ENCODE measurements around the gene CXorf49.

DNA sequence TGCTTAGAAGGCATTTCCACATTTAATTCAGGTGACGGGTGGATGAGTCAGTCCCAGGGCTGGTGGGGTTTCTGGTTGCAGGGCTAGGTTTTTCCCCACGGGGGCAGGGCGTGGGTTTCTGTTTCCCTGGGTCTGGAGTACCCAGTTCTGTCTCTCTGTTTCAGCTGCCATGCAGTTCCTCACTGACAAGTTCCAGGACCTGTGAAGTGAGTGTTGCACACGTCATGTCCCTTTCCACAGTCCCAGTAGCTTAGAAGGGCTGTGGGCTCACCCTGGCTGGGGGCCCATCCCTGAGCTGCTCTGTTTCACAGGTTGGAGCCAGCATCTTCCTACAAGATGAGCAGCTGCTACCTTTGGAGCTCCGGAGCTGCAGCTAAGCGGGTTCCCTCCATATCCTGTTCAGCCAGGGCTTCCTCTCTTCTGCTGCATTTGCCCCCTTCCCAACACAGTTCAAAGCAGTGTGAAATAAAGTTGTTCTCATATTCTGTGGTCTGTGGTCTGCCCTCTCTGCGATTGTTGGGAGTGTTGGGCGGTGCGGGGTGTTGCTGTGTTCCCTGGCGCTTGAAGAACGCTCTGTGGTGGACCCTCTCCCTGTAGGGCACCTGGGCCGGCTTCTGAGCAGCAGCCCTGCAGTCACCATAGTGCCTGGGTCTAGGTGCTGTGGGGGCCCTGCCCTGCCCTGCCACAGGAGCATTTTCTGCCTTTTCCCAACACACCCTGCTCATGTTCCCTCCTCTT, 46.9 kb downstream of the CXorf49 start:
- no peak for TF ChIP-seq GATA2 (IDR thresholded peaks at IDR 0.05; ENCODE audit: low read depth, low read length)
- TF ChIP-seq GATA3 (IDR thresholded peaks at IDR 0.05; ENCODE audit: low read depth, low read length): no peak
